Stimulated activated naive CD4-positive, alpha-beta T cell treated with Interleukin-2 at 50 U/mL for 16 hours (primary cell): ENCODE measurements around the gene HSD11B1.
"Not testable (repeated sequence)": the region's sequence is repeated elsewhere in the genome, so short reads cannot be mapped to it uniquely, and the experiment has no call there.

Source experiments
- DNase-seq: peaks from one replicate; lab custom pipeline; 2025; lab: John Stamatoyannopoulos, UW

Gene HSD11B1

GRCh38 chr1:209691237-209691636 is 13.4 kb upstream of the HSD11B1 start:
- DNase-seq = no peak

GRCh38 chr1:209692296-209692695 is 12.3 kb upstream of the HSD11B1 start:
- no peak for DNase-seq

- DNase-seq = peak; percentile 66
Observed at GRCh38 chr1:209692745-209693504, 11.7 kb upstream of the HSD11B1 start.

- DNase-seq = no peak
Observed at GRCh38 chr1:209696673-209697072, 8.0 kb upstream of the HSD11B1 start.

- no peak for DNase-seq
Observed at GRCh38 chr1:209697126-209697525, 7.5 kb upstream of the HSD11B1 start.

- not testable (repeated sequence) for DNase-seq
Observed at GRCh38 chr1:209700686-209701085, 4.0 kb upstream of the HSD11B1 start.

- no peak for DNase-seq
Observed at GRCh38 chr1:209702832-209703231, 1.8 kb upstream of the HSD11B1 start.

- no peak for DNase-seq
Observed at GRCh38 chr1:209703834-209704504, 677 bp upstream of the HSD11B1 start.

- no peak for DNase-seq
Observed at GRCh38 chr1:209705033-209705598, 470 bp downstream of the HSD11B1 start.

GRCh38 chr1:209706622-209707021 is 2.0 kb downstream of the HSD11B1 start:
- DNase-seq = no peak

GRCh38 chr1:209707308-209707707 is 2.7 kb downstream of the HSD11B1 start:
- no peak for DNase-seq

GRCh38 chr1:209708297-209708696 is 3.7 kb downstream of the HSD11B1 start:
- DNase-seq = no peak

GRCh38 chr1:209710093-209710492 is 5.4 kb downstream of the HSD11B1 start:
- DNase-seq = no peak

- no peak for DNase-seq
Observed at GRCh38 chr1:209710847-209711246, 6.2 kb downstream of the HSD11B1 start.

- DNase-seq = no peak
Observed at GRCh38 chr1:209714338-209714737, 9.7 kb downstream of the HSD11B1 start.

GRCh38 chr1:209715314-209715713 is 10.7 kb downstream of the HSD11B1 start:
- DNase-seq = no peak

GRCh38 chr1:209717818-209718217 is 13.2 kb downstream of the HSD11B1 start:
- no peak for DNase-seq

- no peak for DNase-seq
Observed at GRCh38 chr1:209720326-209720725, 15.7 kb downstream of the HSD11B1 start.

- no peak for DNase-seq
Observed at GRCh38 chr1:209720826-209721225, 16.2 kb downstream of the HSD11B1 start.

- no peak for DNase-seq
Observed at GRCh38 chr1:209721323-209721722, 16.7 kb downstream of the HSD11B1 start.

- DNase-seq = no peak
Observed at GRCh38 chr1:209723265-209723664, 18.6 kb downstream of the HSD11B1 start.

- DNase-seq = peak; percentile 44
Observed at GRCh38 chr1:209723756-209724693, 19.4 kb downstream of the HSD11B1 start.
